GM19193 (cell line): ENCODE data around the gene CCDC181.

Source experiments
- POLR2A ChIP-seq: IDR thresholded peaks from 4 replicates; pipeline ENCODE4 v1.6.1; 2011; ENCODE audit not compliant: insufficient read depth, insufficient read length; ENCODE audit errors: extremely low read depth

Gene CCDC181

DNA sequence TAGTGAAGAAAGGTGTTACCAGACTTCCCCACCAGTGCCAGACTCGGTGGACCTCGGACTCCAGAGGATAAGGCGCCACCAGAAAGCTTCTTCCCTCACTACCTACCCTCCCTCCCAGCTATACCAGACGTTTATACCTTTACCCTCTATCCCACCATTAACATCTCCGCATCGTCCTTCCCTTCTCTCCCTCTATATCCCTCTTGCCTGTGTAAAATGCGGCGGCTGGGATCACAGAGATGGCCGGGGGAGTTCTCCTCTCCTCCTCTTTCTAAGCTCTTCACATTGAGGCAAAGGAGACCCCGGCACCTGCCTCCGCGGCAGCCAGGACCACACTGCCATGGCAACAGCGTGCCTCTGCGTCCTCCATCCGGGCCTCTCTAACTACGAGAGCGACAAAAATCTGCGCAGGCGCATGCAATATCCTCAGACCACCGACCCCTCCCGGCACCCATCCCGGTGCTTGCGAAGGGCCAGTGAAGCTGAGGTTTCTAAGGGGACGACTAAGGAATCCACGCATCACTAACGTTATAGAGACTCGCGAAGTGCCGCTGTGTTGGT is at the start of gene CCDC181:
Gene CCDC181 (minus strand): TSS at position 394 of the 561 bp plus-strand sequence. CDS start 2,547 bp downstream, outside the sequence.
- no peak for TF ChIP-seq POLR2A

GRCh38 chr1:169475806-169476387 is 48.6 kb upstream of the CCDC181 start:
- no peak for TF ChIP-seq POLR2A

GRCh38 chr1:169474302-169474995 is 47.2 kb upstream of the CCDC181 start:
- no peak for TF ChIP-seq POLR2A

- TF ChIP-seq POLR2A, result no peak
These were observed 46.1 kb upstream of the CCDC181 start for GRCh38 chr1:169473347-169473746.

DNA sequence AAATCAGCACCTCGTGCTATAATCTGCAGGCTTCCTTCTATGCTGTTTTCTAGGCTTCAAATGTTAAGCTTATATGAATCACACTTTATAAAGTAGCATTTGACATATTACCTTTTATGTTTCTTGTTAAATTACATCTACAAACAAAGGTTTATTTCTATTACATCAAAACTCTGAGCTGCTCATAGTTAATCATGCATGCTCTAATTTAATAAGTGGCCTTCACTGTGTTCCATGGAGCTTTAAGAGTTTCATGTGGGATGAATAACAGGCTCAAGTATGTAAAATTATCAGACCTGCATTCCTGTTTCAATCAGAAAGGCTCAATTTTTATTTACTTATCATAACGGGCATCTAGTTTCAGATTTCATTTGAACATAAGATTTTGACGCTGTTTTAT is 45.5 kb upstream of the CCDC181 start:
- no peak for TF ChIP-seq POLR2A

DNA sequence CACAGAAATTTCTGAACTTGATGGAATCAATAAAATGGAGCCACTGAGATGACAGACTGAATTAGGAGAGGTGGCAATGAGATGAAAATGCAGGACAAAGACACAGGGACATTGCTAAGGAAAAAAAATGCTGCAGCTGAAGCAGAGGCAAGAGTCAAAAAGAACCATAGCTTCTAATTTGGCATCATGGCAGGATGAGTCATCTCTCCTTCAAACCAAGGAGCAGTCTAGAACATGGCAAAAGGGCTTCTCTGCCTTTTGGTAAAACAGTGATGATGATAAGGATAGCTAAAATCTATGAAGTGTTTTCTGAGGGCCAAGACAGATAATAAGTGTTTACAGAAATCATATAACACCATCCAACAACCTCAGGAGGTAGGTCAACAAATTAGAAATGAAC is 41.7 kb upstream of the CCDC181 start:
- no peak for TF ChIP-seq POLR2A

GRCh38 chr1:169466259-169467230 is 39.3 kb upstream of the CCDC181 start:
- no peak for TF ChIP-seq POLR2A

DNA sequence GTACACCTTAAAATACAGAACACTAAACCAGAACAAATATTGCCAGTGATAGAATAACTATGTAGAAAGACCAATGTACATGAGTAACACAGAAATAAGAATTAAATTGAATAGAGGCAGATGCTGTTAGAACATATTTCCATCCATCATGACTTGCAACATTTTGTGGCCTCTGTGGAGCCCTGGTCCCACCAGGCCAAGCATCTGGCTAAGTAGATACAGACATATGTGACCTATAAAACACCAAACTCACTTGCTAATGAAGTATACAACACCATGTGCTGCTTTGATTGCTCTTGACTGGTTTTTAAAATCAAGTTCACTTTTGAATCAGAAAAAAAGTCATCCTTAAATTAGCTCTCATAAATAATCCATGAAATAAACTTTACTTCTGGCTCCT is 38.0 kb upstream of the CCDC181 start:
- no peak for TF ChIP-seq POLR2A

DNA sequence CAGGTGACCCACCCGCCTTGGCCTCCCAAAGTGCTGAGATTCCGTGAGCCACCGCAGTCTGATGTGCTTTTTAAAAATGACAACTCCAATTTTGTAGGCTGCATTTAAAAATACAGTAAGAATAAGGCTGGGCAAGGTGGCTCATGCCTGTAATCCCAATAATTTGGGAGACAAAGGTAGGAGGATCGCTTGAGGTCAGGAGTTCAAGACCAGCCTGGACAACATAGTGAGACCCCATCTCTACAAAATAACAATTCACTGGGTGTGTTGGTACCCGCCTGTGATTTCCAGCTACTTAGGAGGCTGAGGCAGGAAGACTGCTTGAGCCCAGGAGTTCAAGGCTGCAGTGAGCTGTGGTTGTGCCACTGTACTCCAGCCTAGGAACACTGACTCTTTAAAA is 35.1 kb upstream of the CCDC181 start:
- no peak for TF ChIP-seq POLR2A

DNA sequence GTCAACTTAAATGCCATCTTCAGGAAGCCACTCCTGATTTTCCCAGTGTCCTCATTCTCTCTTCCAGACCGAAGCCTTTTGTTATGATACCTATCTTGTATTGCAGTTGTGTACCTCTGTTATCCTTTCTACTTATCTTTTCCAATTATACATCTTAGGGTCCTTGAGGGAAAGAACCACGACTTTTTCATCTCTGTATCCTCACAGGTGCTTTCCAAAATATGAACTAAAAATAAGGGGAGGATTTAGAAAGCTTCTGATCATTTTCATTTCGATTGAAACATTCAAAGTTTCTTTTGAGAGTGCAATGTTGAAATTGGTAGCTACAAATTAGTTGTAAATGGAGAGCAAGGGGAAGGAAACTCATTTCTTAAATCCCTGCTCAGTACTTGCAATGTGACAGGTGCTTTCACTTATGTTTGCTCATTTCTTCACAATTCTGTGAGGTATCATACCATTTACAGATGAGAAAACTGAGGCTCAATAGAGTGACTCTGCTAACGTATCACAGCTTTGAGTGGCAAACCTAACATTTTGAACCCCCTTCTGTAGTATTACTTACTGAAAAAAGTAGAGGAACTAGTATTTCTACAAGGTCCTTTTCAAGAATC is 34.2 kb upstream of the CCDC181 start:
- no peak for TF ChIP-seq POLR2A

- TF ChIP-seq POLR2A, result no peak
These were observed 33.0 kb upstream of the CCDC181 start for GRCh38 chr1:169460191-169460833.

GRCh38 chr1:169457443-169457842 is 30.2 kb upstream of the CCDC181 start:
- no peak for TF ChIP-seq POLR2A

DNA sequence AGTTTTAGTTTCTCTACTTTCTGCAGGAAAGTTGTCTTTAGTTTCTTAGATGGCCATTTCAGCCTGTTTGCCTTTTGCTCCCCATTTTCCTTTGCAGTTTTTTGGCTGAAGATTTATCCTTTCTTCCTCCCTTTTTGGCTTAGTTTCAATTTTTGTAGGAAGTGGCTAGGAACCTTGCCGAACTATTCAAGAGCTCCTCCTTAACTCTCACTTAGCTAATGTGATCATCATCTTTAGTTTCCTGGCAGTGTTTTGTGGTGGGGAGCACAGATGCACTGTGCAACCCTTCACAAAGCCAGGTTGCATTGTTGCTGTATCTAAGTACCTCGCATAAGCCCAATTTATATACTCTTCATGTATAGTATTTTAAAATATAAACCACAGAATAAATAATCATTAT is 28.8 kb upstream of the CCDC181 start:
- no peak for TF ChIP-seq POLR2A

DNA sequence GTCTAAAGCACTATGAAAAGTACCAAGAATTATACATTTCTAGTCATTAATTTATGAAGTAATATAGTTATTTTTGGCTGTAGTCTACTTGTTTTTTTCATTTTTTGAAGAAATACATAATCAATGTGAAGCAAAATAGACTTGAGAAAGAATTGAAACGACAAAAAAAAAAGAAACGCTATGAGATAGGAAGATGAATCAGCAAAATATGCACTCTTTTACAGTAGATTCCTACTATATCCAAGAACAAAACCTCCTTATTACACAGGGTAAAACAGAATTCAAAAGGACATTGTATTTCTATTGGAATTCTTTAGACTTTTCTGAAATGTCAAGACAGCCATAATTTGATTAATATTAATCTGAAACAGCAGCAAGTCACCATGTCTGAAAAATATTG is 25.6 kb upstream of the CCDC181 start:
- no peak for TF ChIP-seq POLR2A

GRCh38 chr1:169451218-169451824 is 24.0 kb upstream of the CCDC181 start:
- TF ChIP-seq POLR2A, result no peak

DNA sequence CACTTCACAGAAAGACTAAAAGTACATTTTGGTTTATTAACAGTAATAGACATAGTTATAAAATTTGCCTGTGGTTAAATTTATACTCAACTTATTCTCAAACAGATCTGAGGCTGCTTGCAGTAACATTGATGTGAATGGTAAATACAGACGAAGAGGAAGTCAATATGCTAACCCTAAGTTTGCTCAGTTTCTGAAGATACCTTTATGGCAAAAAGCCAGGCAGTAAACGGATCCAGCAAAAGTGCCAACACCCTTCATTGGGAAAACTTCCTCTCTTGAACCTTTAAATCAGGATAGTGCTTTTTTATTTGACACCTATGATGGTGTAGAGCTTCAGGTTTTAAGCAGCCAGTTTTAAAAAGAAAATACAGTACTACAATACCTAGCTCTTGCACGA is 16.6 kb upstream of the CCDC181 start:
- no peak for TF ChIP-seq POLR2A
